ENCODE results near the gene DMD.
"Not testable (repeated sequence)": the region's sequence is repeated elsewhere in the genome, so short reads cannot be mapped to it uniquely, and the experiment has no call there.

DMD gene

DNA sequence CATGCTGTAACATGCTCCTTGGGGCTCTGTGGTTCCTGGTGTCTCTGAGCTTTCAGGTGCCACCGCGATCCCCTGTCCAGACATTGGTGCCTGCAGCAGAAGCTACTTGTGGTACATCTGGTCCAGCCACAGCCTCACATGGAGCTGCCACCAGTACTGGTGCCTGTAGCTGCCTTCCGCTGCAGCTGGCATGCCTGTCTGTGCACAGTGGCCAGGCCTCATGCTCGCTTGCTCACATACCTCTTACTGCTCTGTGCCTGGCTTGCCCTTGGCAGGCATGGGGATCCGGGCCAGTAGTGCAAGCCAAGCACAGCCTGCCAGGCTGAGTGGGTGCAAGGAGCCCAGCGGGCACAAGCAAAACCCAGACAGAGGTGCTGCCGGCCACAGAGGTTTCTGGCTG lies 618.6 kb downstream of the DMD start:
- DNase-seq: no peak

DNA sequence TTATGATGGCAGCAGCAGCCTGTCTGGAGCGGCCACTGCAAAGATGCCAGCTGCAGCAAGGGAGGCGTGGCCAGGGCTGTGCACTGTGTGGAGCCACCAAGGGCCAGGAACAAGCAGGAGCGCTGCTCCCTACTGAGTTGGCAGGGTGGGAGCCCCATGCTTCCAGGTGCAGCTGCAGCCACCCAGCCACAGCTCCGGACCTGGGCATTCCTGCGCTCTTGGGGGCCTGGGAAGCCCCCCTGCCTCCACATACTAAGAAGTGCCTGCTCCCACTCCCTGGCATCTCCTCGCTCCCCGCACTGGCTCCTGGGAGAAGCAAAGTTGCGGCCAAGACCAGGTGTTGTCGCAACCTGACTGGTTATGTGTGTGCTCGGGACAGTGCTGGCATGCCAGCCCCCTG lies 619.8 kb downstream of the DMD start:
- no peak for DNase-seq

GRCh38 chrX:32582729-32583128 lies 628.6 kb downstream of the DMD start:
- DNase-seq: no peak

DNA sequence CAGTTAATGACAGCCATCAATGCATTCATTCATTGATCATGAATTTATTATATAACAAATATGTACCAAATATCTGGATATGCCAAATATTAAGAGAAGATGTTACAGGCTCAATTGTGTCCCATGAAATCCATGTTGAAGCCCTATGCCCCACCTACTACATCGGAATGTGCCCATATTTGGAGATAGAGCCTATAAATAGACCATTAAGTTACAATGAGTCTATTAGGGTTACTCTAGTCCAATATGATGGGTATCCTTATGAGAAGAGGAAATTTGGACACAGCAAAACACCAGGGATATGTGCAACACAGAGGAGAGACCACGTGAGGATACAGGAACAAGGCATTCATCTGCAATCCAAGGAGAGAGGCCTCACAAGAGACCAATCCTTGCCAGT lies 634.5 kb downstream of the DMD start:
- DNase-seq: no peak

DNA sequence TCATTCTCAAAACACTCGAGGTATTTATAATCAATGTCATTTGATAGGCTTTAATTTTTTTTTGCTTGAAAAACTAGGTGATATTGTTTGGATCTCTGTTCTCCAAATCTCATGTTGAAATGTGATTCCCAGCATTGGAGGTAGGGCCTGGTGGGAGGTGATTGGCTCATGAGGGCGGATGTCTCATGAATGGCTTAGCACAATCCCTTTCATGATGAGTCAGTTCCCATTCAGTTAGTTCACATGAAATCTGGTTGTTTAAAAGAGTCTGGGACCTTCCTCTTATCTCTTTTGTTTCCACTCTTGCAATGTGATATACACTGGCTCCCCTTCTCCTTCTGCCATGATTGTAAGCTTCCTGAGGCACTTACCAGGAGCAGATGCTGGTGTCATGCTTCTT lies 638.7 kb downstream of the DMD start:
- no peak for DNase-seq

DNA sequence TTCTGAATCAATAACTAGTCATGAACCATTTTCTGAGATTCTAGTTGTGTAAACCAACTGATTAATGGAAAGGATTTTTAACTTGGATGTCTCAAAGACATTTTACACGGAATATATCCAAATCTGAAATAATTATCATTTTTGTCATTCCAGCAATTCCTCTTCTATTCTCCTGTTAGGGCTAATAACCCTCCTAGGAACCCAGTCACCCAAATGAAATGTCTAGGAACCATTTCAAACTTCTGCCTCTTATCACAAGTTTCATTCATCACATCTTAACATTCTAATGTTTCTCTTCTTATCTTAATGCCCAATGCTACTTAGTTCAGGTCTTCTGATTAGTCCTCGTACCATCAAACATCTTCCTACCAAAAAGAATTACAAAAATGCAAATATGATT lies 639.8 kb downstream of the DMD start:
- no peak for DNase-seq

- DNase-seq: no peak
These were observed 649.1 kb downstream of the DMD start for GRCh38 chrX:32562261-32562660.

GRCh38 chrX:32545101-32545500 lies 666.2 kb downstream of the DMD start:
- no peak for DNase-seq

DNA sequence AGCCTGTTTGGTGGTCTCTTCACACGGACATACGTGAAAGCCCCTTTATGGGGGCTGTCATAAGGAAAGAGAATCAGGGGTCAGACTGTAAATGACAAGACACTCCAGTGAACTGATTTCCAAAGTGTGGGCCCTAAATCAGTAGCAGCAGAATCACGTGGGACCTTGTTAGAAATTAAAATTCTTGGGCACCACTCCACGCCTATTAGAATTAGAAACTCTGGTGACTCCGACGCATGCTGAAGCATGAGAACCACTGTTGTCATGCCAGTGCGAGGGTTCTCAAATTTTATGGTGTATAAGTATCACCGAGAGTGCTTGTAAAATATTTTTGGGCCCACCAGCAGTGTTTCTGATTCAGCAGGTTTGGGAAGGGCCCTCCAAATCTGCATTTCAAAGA lies 672.8 kb downstream of the DMD start:
- DNase-seq: no peak

DNA sequence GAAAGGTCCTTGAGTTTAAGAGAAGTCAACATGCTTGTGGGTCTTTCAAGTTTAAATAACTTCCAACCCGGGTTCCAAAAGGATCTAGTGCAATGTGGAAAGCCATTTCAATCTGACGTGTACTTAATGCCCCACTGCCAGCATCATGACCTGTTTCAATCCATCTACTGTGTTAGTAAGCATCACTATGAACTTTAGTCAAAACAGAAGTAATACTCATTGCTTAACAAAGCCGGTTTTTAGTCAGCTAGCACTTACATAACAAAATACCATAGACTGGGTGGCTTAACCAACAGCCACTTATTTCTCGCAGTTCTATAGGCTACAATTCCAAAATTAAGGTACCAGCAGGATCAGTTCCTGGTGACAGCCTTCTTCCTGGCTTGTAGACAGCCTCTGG lies 677.5 kb downstream of the DMD start:
- no peak for DNase-seq

DNA sequence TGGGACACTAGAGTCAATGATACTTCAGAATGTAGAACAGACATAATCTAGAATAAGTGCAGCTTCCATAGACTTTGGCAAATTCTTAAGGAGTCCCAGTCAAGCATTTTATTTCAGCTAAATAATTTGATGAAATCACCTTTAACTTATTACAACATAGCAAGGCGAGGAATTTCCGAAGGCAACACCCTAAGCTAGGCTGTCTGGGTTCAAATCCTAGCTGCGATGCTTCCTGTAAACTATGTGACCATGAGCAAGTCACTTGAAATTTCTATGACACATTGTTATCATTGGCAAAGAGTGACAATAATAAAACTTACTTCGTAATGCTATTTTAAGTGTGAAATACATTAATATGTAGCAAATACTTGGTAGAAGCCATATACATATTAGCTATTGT lies 679.1 kb downstream of the DMD start:
- no peak for DNase-seq

DNA sequence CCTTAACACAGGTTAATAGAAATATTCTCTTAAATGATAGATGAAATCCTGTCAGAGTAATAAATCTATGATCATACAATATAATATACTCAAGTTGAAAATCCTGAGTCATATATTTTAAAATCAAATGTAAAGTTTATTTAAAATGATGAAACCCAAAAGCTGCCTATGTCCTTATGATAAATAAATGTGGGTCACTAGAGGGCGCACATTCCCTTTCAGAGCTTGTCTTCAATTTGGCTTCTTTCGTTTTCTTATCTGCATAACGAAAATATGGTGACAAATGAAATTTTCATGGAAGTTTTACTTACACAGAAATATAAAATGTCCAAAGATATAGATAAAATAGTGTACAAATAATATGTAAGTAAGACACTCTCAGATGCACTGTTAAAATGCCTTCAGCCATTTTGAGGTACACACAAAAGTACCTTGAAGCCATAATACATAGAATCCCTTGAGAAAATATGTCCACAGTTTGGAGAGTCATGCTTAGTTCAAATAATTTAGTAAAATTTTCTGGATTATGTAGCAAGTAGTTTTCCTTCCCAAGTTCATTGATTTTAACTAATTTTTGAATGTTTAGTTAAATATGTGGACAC lies 680.4 kb downstream of the DMD start:
- DNase-seq: peak in 1 of 2 donors; percentile 2

DNA sequence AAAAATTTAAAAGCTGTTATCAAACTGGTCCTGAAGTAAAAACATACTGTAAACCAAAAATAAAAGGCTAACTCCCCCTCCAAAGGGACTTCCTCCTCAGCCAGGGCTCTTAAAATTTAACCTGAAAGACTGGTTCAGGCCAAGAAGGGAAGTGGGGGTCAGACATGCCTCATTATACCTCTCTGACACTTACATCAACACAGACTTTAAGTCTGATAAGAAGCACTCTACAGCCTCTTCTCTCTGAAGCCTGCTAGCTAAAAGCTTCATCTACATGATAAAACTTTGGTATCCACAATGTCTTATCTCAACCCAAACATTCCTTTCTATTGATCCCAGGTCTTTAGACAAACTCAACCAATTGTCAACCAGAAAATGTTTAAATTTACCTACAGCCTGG lies 682.9 kb downstream of the DMD start:
- not testable (repeated sequence) for DNase-seq

GRCh38 chrX:32525234-32525633 lies 686.1 kb downstream of the DMD start:
- DNase-seq: no peak

- DNase-seq: no peak
These were observed 687.0 kb downstream of the DMD start for GRCh38 chrX:32524385-32524784.

- DNase-seq: no peak
These were observed 690.6 kb downstream of the DMD start for GRCh38 chrX:32520789-32521188.

GRCh38 chrX:32514986-32515385 lies 696.4 kb downstream of the DMD start:
- DNase-seq: no peak

DNA sequence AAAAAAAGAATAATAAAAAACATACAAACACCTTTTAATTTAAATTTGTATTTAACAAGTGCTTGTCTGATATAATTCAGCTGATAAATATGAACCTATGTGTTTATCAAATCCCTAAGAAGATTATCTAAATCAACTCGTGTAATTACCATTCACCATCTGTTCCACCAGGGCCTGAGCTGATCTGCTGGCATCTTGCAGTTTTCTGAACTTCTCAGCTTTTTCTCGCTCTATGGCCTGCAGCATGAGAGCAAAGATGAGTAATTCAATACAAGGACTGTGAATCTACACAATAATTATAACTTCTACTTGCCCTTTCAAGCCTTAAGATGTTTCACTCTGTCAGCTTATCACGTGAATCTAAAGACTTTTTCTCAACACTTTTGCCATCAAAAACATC lies 709.7 kb downstream of the DMD start:
- DNase-seq: no peak

DNA sequence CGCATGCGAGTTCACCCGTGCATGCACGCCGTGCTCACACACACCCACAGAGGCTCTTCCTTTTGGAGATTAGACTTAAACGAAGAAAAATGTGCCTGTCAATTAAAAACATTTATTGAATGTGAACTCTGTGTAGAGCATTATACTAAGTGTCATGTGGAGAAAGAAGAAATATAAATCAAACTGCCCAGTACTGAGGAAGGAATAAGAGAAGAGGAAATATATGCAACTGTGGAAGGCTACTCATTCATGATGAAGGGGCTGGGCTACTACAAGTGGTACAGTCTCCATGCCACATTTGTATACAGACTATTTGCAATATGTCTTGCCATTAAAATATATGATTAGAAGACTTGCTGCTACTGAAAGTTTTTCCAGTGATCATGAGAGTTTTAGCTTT lies 714.7 kb downstream of the DMD start:
- DNase-seq: no peak

- no peak for DNase-seq
These were observed 715.5 kb downstream of the DMD start for GRCh38 chrX:32495855-32496254.

GRCh38 chrX:32489125-32489524 lies 722.2 kb downstream of the DMD start:
- DNase-seq: no peak

- peak in 1 of 2 donors; percentile 0 for DNase-seq
These were observed 727.7 kb downstream of the DMD start for GRCh38 chrX:32483534-32484136.

DNA sequence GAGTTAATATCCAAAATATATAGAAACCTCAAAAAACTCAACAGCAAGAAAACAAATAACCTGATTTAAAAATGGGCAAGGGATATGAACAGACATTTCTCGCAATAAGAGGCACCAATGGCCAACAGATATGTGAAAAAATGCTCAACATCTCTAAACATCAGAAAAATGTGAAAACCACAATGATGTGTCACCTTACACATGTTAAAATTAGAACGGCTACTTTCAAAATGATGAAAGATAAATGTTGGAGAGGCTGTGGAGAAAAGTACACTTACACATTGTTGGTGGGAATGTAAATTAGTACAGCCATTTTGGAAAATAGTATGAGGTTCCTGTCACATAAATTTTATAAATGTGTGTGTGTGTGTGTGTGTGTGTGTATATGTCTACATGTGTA lies 731.3 kb downstream of the DMD start:
- no peak for DNase-seq

GRCh38 chrX:32472364-32472763 lies 739.0 kb downstream of the DMD start:
- no peak for DNase-seq

DNA sequence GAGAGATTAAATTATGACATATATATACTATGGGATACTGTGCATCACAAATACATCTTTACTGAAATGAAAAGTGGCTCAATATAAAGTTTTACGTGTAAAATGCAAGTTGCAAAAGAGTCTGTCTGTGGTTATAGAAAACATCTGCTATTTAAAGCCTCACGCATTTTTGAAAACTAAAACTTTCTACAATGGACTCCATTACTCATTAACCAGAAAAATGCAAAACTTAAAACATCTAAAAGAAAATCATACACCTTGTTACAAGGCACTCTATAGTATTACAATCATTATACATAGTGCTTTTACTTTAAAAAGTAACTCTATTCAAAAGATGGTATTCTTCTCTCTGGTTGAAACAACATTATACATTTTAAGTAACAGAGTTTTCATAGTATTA lies 755.6 kb downstream of the DMD start:
- DNase-seq: no peak

All from CD4-positive, alpha-beta T cell treated with Interleukin-4 for 1 hour (primary cell).